ENCODE data around the gene C1QL1.

C1QL1 gene

DNA sequence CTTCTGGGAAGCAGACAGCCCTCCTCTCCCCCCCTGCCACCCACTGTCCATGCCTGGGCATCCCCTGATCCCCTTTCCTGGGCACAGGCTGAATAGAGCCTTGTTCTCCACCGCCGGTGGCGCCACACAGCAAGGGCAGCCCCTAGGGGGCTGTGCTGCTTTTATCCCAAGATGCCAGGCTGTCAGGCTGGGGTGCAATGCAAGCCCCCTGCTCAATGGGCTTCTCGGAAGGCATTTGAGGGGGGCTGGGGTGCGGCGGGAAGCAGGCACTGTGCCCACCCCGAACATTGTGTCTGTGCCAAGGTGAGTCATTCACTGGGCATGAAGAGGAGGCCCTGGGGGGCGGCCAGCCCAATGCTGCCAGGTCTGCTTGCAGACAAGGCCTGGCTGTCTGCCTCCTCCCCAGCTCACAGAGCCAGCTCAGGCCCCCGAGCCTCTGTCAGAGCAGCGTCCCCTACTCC is 51.3 kb downstream of the C1QL1 start:
- no peak for TF ChIP-seq CTCF (IDR thresholded peaks at IDR 0.05; ENCODE audit: low read depth, low read length, poor library complexity, severe bottlenecking)
- TF ChIP-seq EZH2phosphoT487 (IDR thresholded peaks at IDR 0.05; ENCODE audit: borderline replicate concordance, low read length), result no peak

DNA sequence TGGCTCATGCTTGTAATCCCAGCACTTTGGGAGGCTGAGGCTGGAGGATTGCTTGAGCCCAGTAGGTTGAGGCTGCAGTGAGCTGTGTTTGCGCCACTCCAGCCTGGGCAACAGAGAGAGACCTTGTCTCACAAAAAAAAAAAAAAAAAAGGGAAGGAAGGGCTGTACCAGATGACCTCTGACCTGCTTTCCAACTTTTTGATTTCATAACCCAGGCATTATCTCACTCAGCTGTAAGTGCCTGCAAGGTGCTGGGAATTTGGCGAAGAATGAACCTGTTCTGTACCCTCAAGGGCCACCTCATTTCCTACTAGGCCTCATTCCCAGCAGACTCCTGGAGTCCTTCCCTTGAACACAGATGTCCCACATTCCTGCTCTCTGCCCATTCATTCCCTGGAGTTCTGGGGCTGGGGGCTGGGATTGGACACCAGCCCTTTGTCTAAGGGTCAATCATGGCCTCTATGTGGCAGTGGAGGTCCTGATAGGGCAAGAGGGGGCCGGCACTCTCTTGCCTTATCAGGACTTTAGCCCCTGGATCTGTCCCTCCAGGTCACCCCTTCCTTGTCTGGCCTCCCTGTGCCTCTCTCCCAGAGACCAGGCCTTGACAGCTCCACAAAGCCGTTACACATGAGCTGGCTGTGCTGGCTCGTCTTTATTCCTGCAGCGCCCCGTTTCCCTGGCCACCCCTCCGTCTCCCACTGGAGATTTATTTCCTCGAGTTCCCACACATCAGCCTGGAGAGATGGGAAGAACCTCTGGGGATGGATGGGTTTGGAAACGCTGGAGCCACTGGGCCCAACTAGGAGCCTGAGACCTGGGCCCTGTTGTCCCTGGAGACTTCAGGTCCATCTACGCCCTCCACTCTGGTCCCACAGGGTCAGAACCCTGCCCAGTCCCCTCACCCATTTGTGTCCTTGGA is 52.0 kb downstream of the C1QL1 start:
- Histone ChIP-seq H3K27ac (ENCODE audit: low read depth, low read length) (no peak overlapping the region), H3K4me3 (ENCODE audit: low read length) (no peak overlapping the region), H3K4me2 (ENCODE audit: low read length) (no peak overlapping the region)

More for the DNA sequence above, 51.3 kb downstream of the C1QL1 start:
- H3K79me2 ChIP-seq (ENCODE audit: control insufficient read depth, low read length), result no peaks in the 10 kb centered on the region
- H4K20me1 ChIP-seq (ENCODE audit: control insufficient read depth, insufficient read depth, low read depth, low read length), result no peaks in the 10 kb centered on the region
- H3K27me3 ChIP-seq (ENCODE audit: control insufficient read depth, low read length), result peaks cover 33% of the 10 kb centered on the region
- no peak overlapping the region for H3K27ac ChIP-seq (ENCODE audit: low read depth, low read length)
- no peak overlapping the region for H3K4me2 ChIP-seq (ENCODE audit: low read length)
- no peaks in the 10 kb centered on the region for H3K36me3 ChIP-seq (ENCODE audit: control insufficient read depth, low read length)
- H3F3A ChIP-seq (ENCODE audit: control insufficient read depth, insufficient read depth), result peaks cover 2% of the 10 kb centered on the region; the same call in 1 of the 2 replicates
- no peak overlapping the region for H3K4me3 ChIP-seq (ENCODE audit: low read length)
- H3K4me1 ChIP-seq (ENCODE audit: control insufficient read depth, low read length), result peaks cover 28% of the 10 kb centered on the region
- no peaks in the 10 kb centered on the region for H3K9me2 ChIP-seq (replicated peaks; ENCODE audit: control insufficient read depth, low read length)
- H3K9me3 ChIP-seq (ENCODE audit: control insufficient read depth, insufficient read depth, low read length), result no peaks in the 10 kb centered on the region

DNA sequence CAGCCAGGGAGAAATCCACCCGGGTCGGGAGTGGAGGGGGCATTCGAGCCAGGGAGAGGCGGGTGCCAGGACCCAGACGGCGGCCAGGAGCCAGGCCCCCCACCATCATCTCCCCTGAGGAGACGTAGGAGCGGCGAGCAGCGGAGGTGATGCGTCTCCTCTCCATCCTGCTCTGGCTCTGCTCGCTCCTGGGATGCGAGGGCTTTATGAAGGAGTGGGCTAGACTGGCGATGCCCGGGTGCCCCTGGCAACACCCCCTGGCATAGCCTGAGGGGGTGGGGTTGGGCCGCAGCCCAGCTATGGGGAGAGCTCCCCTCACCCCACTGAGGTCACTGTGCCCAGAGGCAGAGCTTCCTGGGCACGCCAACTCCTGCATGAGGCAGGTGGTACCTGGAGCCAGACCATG is 52.8 kb downstream of the C1QL1 start, which contains the start of gene GFAP:
GFAP (minus strand) TSS at position 180 of the 406 bp plus-strand sequence; CDS start at position 166, 14 bp downstream.
- H3K4me1 ChIP-seq (ENCODE audit: control insufficient read depth, low read length), result peaks cover 26% of the 10 kb centered on the region
- H3K27ac ChIP-seq (ENCODE audit: low read depth, low read length), result no peak within 1 kb of the TSS
- H3K4me2 ChIP-seq (ENCODE audit: low read length), result no peak within 1 kb of the TSS
- TF ChIP-seq EZH2phosphoT487 (IDR thresholded peaks at IDR 0.05; ENCODE audit: borderline replicate concordance, low read length) (no peak), CTCF (IDR thresholded peaks at IDR 0.05; ENCODE audit: low read depth, low read length, poor library complexity, severe bottlenecking) (no peak)
- H3K4me3 ChIP-seq (ENCODE audit: low read length), result no peak within 1 kb of the TSS
- no peaks in the 10 kb centered on the region for H3K79me2 ChIP-seq (ENCODE audit: control insufficient read depth, low read length)
- H3K9me3 ChIP-seq (ENCODE audit: control insufficient read depth, insufficient read depth, low read length), result no peaks in the 10 kb centered on the region
- H4K20me1 ChIP-seq (ENCODE audit: control insufficient read depth, insufficient read depth, low read depth, low read length), result no peaks in the 10 kb centered on the region
- H3F3A ChIP-seq (ENCODE audit: control insufficient read depth, insufficient read depth), result peaks cover under 1% of the 10 kb centered on the region; the same call in 1 of the 2 replicates
- H3K36me3 ChIP-seq (ENCODE audit: control insufficient read depth, low read length), result no peaks in the 10 kb centered on the region
- no peaks in the 10 kb centered on the region for H3K9me2 ChIP-seq (replicated peaks; ENCODE audit: control insufficient read depth, low read length)
- peaks cover 41% of the 10 kb centered on the region for H3K27me3 ChIP-seq (ENCODE audit: control insufficient read depth, low read length)

More for the DNA sequence above, 52.0 kb downstream of the C1QL1 start:
- H3K27me3 ChIP-seq (ENCODE audit: control insufficient read depth, low read length), result peaks cover 40% of the 10 kb centered on the region
- no peaks in the 10 kb centered on the region for H4K20me1 ChIP-seq (ENCODE audit: control insufficient read depth, insufficient read depth, low read depth, low read length)
- no peaks in the 10 kb centered on the region for H3K79me2 ChIP-seq (ENCODE audit: control insufficient read depth, low read length)
- peaks cover 2% of the 10 kb centered on the region; the same call in 1 of the 2 replicates for H3F3A ChIP-seq (ENCODE audit: control insufficient read depth, insufficient read depth)
- TF ChIP-seq EZH2phosphoT487 (IDR thresholded peaks at IDR 0.05; ENCODE audit: borderline replicate concordance, low read length), result no peak
- no peak for TF ChIP-seq CTCF (IDR thresholded peaks at IDR 0.05; ENCODE audit: low read depth, low read length, poor library complexity, severe bottlenecking)
- no peaks in the 10 kb centered on the region for H3K9me3 ChIP-seq (ENCODE audit: control insufficient read depth, insufficient read depth, low read length)
- H3K36me3 ChIP-seq (ENCODE audit: control insufficient read depth, low read length), result no peaks in the 10 kb centered on the region
- H3K4me1 ChIP-seq (ENCODE audit: control insufficient read depth, low read length), result peaks cover 33% of the 10 kb centered on the region
- no peaks in the 10 kb centered on the region for H3K9me2 ChIP-seq (replicated peaks; ENCODE audit: control insufficient read depth, low read length)

Measured in DOHH2 (cell line).